ENCODE results near the gene PHLDA3.

Gene PHLDA3

DNA sequence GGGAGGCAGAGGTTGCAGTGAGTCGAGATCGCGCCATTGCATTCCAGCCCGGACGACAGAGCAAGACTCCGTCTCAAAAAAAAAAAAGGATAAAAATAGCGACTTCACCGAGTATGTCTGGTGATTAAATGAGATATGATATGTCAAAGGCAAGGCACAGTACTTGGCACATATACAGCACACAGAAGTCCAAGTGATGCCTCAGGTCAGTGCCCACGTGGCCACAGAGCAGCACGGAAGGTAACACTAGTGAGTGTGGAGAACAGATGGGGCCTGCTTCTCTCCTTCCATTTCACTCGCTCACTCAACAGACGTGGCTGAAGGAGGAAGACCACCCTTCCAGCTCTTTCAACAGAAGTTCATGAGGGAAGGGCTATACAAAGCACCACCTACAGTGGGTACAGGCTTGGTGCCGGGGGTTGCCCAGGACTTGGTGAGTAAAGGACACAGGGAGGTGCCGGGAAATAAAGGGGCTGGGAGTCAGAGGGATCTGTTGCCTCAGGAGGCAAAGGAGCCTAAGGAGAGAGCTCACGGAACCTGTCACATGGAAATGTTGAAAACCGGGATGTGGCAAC lies 29.0 kb upstream of the PHLDA3 start:
- no peaks in the 10 kb centered on the region for H3K9me3 ChIP-seq (ENCODE audit: control insufficient read depth, insufficient read depth, low read length)
- no peaks in the 10 kb centered on the region for H3K27me3 ChIP-seq (ENCODE audit: control insufficient read depth, low read length)
- peaks cover 5% of the 10 kb centered on the region for H3K4me1 ChIP-seq (ENCODE audit: control insufficient read depth, low read length)
- H3K36me3 ChIP-seq (ENCODE audit: control insufficient read depth, low read length) = peaks cover 18% of the 10 kb centered on the region; the same call in 1 of the 2 replicates
- H3K27ac ChIP-seq (ENCODE audit: low read depth, low read length) = no peak overlapping the region
- H3F3A ChIP-seq (ENCODE audit: control insufficient read depth, insufficient read depth) = no peaks in the 10 kb centered on the region
- no peaks in the 10 kb centered on the region for H3K9me2 ChIP-seq (replicated peaks; ENCODE audit: control insufficient read depth, low read length)
- TF ChIP-seq, protein P1, sequence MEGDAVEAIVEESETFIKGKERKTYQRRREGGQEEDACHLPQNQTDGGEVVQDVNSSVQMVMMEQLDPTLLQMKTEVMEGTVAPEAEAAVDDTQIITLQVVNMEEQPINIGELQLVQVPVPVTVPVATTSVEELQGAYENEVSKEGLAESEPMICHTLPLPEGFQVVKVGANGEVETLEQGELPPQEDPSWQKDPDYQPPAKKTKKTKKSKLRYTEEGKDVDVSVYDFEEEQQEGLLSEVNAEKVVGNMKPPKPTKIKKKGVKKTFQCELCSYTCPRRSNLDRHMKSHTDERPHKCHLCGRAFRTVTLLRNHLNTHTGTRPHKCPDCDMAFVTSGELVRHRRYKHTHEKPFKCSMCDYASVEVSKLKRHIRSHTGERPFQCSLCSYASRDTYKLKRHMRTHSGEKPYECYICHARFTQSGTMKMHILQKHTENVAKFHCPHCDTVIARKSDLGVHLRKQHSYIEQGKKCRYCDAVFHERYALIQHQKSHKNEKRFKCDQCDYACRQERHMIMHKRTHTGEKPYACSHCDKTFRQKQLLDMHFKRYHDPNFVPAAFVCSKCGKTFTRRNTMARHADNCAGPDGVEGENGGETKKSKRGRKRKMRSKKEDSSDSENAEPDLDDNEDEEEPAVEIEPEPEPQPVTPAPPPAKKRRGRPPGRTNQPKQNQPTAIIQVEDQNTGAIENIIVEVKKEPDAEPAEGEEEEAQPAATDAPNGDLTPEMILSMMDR (IDR thresholded peaks at IDR 0.05; ENCODE audit: low read depth, low read length, poor library complexity, severe bottlenecking) = no peak
- TF ChIP-seq EZH2phosphoT487 (IDR thresholded peaks at IDR 0.05; ENCODE audit: borderline replicate concordance, low read length) = no peak
- no peak overlapping the region for H3K4me3 ChIP-seq (ENCODE audit: low read length)
- H4K20me1 ChIP-seq (ENCODE audit: control insufficient read depth, insufficient read depth, low read depth, low read length) = no peaks in the 10 kb centered on the region
- H3K4me2 ChIP-seq (ENCODE audit: low read length) = no peak overlapping the region
- peaks cover 9% of the 10 kb centered on the region for H3K79me2 ChIP-seq (ENCODE audit: control insufficient read depth, low read length)

GRCh38 chr1:201496296-201496690 lies 27.3 kb upstream of the PHLDA3 start:
- Histone ChIP-seq H3K27me3 (ENCODE audit: control insufficient read depth, low read length) (no peaks in the 10 kb centered on the region), H3K4me3 (ENCODE audit: low read length) (no peak overlapping the region), H3K4me2 (ENCODE audit: low read length) (no peak overlapping the region), H3F3A (ENCODE audit: control insufficient read depth, insufficient read depth) (no peaks in the 10 kb centered on the region), H3K9me3 (ENCODE audit: control insufficient read depth, insufficient read depth, low read length) (no peaks in the 10 kb centered on the region), H4K20me1 (ENCODE audit: control insufficient read depth, insufficient read depth, low read depth, low read length) (no peaks in the 10 kb centered on the region), H3K36me3 (ENCODE audit: control insufficient read depth, low read length) (peaks cover 18% of the 10 kb centered on the region; the same call in 1 of the 2 replicates), H3K4me1 (ENCODE audit: control insufficient read depth, low read length) (no peaks in the 10 kb centered on the region), H3K27ac (ENCODE audit: low read depth, low read length) (no peak overlapping the region), H3K79me2 (ENCODE audit: control insufficient read depth, low read length) (peaks cover 4% of the 10 kb centered on the region), H3K9me2 (replicated peaks; ENCODE audit: control insufficient read depth, low read length) (no peaks in the 10 kb centered on the region)
- TF ChIP-seq, protein P1 (IDR thresholded peaks at IDR 0.05; ENCODE audit: low read depth, low read length, poor library complexity, severe bottlenecking) = no peak
- TF ChIP-seq EZH2phosphoT487 (IDR thresholded peaks at IDR 0.05; ENCODE audit: borderline replicate concordance, low read length) = no peak

GRCh38 chr1:201495551-201496295 lies 26.7 kb upstream of the PHLDA3 start:
- H3K36me3 ChIP-seq (ENCODE audit: control insufficient read depth, low read length) = peaks cover 18% of the 10 kb centered on the region; the same call in 1 of the 2 replicates
- no peaks in the 10 kb centered on the region for H3F3A ChIP-seq (ENCODE audit: control insufficient read depth, insufficient read depth)
- H3K79me2 ChIP-seq (ENCODE audit: control insufficient read depth, low read length) = peaks cover under 1% of the 10 kb centered on the region; the same call in 1 of the 2 replicates
- H3K4me3 ChIP-seq (ENCODE audit: low read length) = no peak overlapping the region
- no peak overlapping the region for H3K27ac ChIP-seq (ENCODE audit: low read depth, low read length)
- H3K9me3 ChIP-seq (ENCODE audit: control insufficient read depth, insufficient read depth, low read length) = no peaks in the 10 kb centered on the region
- no peaks in the 10 kb centered on the region for H3K4me1 ChIP-seq (ENCODE audit: control insufficient read depth, low read length)
- TF ChIP-seq, protein P1 (IDR thresholded peaks at IDR 0.05; ENCODE audit: low read depth, low read length, poor library complexity, severe bottlenecking) = no peak
- no peaks in the 10 kb centered on the region for H3K27me3 ChIP-seq (ENCODE audit: control insufficient read depth, low read length)
- H3K4me2 ChIP-seq (ENCODE audit: low read length) = no peak overlapping the region
- H4K20me1 ChIP-seq (ENCODE audit: control insufficient read depth, insufficient read depth, low read depth, low read length) = no peaks in the 10 kb centered on the region
- no peaks in the 10 kb centered on the region for H3K9me2 ChIP-seq (replicated peaks; ENCODE audit: control insufficient read depth, low read length)

All from DOHH2 (cell line).